Stimulated activated CD8-positive, alpha-beta memory T cell treated with anti-CD3 and anti-CD28 coated beads, Interleukin-4, amount 100 ng/mL, for 48 hours (primary cell): ENCODE measurements around the gene AXDND1.
"Not testable (repeated sequence)": the region's sequence is repeated elsewhere in the genome, so short reads cannot be mapped to it uniquely, and the experiment has no call there.

Experiments
- DNase-seq: peaks from one replicate; pipeline ENCODE4 v3.0.0-alpha.2; 2020

AXDND1 gene, protein sequence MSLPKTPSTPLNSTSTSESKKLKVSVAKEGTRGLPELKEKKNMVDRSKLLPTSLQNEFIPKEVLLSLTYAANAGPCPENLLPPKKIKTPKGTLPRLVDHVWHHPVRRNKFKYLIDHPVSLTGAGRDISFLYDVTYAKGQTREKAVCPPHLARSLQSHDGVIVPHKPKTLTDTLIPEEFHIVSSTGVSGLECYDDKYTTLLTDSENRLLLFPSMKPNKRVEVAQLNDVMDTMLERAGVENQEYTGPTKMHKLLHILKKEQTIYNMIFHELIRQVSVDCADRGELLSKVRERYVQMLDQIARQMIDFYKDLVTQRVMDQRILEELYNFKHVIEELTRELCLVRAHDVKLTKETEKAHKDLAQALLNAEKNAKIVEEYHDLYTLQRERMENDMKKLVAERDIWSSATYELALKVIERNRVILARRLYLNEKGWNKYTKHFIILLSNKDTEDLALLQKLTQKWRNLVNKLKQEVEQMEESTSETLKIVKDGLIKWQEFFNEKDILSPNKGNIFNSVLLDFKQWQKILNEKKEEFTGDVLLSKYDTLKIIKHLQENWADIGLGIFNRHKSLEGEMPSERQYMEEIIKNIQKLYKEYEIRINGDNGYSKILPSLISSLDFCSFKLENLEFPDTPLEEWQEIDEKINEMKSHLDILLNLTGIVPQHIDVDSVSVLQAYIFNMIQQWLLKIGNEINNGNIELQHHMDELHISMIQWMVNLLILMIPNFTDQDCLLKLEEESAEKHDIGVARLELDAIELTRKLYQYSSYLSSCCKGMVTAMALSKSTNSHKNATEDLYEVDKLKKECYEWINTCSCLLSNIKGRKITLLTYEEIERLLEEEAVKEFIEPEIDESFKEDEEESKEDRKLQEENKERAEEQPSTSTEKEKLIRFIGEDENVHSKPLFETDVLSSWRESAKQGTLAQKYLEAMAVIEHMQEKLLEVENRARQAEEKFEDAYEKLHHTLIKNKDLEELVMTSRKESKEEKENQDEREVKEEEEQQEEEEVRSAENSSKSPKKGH

GRCh38 chr1:179365342-179366092, at the start of gene AXDND1:
Gene AXDND1, plus strand, starts transcription at chr1:179365971. Its CDS starts 539 bp downstream, at chr1:179366510.
- peak; percentile 89 for DNase-seq

- DNase-seq: no peak
Observed at GRCh38 chr1:179318491-179318890, 47.3 kb upstream of the AXDND1 start.

- DNase-seq: no peak
Observed at GRCh38 chr1:179321533-179322216, 44.1 kb upstream of the AXDND1 start.

DNA sequence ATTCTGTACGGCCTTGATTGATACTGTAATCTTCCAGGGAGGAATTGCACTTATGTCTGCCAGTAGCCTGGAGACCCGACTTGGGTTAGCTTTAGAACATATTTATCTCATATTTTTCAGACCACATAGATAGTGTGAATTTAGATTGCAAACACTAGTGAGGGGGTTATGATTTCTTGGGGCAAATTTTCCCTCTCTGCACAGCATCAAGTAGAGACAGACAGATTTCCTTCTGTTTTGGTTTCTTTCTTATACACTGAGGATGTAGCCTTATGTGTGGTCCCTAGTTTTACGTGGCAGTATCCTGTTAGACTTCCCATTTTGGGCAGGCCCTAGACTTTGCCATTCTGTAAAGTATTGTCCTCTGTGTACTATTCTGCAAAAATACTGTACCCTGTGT, 43.2 kb upstream of the AXDND1 start:
- no peak for DNase-seq

GRCh38 chr1:179323436-179323835, 42.3 kb upstream of the AXDND1 start:
- no peak for DNase-seq

DNA sequence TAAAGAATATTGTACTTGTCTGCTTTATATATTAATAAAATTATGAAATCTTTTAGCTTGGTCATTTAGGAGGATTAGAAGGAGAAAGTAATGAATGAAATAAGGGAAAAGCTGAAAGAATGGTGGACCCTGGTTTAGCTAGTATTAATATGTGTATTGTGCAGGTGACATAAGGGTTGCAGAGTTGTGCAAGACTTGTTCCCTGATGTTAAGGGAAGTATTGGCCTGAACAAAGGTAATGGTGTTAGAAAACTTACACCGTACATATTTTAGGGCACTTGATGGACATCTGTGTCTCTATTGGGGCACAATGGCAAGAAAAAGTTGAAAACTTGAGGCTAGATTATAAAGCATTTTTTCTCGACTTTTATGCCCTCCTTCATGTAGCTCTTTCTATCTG, 39.9 kb upstream of the AXDND1 start:
- DNase-seq: no peak

DNA sequence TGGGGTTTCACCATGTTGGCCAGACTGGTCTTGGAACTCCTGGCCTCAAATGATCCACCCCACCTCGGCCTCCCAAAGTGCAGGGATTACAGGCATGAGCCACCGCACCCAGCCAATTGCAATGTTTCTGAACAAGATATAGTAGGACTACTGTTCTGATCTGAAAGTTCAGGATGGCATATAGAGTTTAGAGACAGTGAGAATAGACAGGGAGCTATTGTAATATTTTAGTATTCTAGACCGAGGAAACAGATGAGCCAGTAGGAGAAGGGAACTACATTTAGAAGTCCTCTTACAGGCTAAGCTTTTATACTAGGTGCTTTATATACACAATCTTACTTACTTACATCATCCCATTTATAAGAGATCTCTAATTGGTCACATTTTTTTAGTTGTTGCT, 39.0 kb upstream of the AXDND1 start:
- DNase-seq: no peak

- no peak for DNase-seq
Observed at GRCh38 chr1:179327196-179327595, 38.6 kb upstream of the AXDND1 start.

GRCh38 chr1:179327679-179328078, 38.1 kb upstream of the AXDND1 start:
- no peak for DNase-seq

- no peak for DNase-seq
Observed at GRCh38 chr1:179329862-179330261, 35.9 kb upstream of the AXDND1 start.

DNA sequence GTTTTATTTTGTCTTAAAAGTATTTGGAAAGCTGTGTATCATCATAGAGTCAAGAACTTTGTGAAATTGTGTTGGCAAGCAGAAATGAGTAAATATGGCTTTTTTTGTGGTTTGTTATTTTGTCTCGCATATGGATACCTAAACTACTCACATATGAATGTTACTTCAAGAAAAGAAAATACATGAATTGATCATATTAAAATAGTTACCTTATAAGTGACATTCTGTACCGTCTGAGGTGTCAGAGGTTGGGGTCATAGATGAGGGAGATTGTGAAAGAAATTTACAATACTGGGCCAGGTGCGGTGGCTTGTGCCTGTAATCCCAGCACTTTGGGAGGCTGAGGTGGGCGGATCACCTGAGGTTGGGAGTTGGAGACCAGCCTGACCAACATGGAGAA, 31.3 kb upstream of the AXDND1 start:
- DNase-seq: no peak

DNA sequence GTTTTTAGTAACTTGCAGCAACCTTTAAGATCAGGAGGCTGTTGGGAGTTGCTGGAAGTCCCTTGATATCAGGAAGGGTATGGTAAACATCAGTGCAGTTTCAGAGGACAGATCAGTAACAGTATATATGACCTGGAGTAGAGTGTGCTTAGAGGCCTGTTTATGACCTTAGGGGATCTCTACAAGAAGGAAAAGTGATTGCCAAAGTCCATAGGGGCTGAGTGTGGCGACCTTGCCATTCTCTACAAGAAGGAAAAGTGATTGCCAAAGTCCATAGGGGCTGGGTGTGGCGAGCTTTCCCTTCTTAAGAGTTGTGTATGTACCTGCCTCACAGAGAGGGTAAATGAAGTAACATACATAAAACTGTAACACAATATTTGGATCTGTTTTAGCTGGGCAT, 28.5 kb upstream of the AXDND1 start:
- no peak for DNase-seq

DNA sequence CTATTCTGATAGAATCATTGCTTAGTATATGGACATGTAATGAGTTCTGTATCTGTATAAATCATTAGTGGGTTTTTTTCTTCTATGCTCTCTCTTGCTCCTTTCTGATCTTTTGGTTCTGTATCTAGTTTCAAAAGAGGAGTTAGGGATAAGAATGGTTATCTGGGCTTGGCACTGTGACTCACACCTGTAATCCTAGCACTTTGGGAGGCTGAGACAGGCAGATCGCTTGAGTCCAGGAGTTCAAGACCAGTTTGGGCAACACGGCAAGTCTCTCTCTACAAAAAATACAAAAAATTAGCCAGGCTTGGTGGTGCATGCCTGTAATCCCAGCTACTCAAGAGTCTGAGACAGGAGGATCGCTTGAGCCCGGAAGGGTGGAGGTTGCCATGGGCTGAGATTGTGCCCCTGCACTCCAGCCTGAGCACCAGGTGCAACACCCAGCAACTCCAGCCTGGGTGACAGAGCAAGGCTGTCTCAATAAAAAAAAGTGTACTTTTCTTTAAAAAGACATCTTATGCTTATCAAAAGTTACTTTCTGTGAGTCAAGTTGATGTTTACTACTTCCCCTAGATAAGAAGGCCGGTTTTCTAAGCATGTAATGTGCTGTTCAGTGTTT, 27.7 kb upstream of the AXDND1 start:
- no peak for DNase-seq

DNA sequence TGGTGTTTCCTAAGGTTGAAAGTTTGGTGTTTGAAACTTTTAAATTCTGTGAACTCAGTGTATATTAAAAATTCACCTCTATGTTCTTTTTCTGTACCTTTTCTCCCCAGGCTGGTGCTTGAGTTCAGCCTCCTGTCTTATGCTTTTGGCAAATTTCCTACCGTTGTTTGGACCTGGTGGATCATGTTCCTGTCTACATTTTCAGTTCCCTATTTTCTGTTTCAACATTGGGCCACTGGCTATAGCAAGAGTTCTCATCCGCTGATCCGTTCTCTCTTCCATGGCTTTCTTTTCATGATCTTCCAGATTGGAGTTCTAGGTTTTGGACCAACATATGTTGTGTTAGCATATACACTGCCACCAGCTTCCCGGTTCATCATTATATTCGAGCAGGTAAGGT, 24.9 kb upstream of the AXDND1 start:
- DNase-seq: no peak

DNA sequence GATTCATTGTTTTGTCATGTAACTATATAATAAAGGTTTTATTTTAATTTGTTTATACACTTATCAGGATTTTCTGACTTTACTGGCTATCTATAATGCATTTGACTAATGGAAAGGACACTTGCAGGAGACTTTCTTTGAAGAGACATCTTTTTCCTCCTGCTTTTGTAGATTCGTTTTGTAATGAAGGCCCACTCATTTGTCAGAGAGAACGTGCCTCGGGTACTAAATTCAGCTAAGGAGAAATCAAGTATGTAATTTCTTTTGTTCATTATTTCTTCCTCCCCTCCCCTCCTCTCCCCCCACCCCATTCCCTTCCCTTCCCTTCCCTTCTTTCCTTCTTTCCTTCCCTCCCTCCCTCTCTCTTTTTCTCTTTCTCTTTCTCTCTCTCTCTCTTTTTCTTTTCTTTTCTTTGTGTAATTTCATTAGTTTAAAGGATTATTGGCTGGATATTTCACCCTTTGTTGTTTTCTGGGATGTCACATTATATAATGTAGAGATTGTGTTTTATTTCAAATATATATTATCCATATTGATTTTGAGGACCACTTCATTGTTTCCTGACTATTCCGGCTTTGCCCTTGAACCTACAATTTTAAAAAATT, 23.7 kb upstream of the AXDND1 start:
- no peak for DNase-seq

DNA sequence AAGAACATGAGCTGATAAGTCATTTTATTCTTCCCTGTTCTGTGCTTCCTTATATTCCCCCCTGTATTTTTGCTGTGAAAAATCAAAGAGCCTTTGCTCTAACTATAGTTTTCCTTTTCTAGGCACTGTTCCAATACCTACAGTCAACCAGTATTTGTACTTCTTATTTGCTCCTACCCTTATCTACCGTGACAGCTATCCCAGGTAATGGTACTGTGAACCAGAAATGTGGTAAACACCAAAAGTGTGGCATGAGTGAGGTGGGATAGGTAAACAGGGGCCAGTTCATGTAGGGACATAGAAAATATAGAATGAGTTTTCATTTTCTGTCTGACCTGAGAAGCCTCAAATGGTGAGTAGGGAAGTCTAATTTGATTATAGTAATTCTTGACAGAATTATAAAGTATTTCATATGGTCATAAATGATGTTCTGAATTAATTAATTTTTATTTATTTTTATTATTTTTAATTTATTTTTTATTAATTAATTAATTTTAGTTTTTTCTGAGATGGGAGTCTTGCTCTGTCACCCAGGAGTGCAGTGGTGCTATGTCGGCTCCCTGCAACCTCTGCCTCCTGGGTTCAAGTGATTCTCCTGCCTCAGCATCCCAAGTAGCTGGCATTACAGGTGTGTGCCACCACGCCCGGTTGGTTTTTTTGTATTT, 22.9 kb upstream of the AXDND1 start:
- no peak for DNase-seq

DNA sequence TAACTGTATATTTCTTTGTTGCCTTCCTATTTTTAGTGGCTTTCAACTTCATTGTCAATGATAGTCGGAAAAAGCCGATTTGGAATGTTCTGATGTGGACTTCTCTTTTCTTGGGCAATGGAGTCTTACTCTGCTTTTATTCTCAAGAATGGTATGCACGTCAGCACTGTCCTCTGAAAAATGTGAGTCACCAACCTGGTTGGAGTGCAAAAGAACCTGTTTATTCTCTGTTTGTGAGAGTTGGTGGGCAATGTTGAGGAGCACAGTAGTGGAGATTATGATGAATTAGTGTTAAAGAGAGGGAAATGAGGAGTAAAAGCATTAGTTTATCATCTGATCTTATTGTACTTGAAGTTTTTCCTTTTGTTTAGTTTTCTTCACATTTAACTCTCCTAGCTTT, 14.5 kb upstream of the AXDND1 start:
- no peak for DNase-seq

GRCh38 chr1:179352236-179352635, 13.5 kb upstream of the AXDND1 start:
- no peak for DNase-seq

DNA sequence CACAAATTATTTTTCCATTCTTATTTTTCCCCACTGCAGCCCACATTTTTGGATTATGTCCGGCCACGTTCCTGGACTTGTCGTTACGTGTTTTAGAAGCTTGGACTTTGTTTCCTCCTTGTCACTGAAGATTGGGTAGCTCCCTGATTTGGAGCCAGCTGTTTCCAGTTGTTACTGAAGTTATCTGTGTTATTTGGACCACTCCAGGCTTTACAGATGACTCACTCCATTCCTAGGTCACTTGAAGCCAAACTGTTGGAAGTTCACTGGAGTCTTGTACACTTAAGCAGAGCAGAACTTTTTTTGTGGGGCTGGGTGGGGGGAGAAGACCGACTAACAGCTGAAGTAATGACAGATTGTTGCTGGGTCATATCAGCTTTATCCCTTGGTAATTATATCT, 12.2 kb upstream of the AXDND1 start:
- no peak for DNase-seq

DNA sequence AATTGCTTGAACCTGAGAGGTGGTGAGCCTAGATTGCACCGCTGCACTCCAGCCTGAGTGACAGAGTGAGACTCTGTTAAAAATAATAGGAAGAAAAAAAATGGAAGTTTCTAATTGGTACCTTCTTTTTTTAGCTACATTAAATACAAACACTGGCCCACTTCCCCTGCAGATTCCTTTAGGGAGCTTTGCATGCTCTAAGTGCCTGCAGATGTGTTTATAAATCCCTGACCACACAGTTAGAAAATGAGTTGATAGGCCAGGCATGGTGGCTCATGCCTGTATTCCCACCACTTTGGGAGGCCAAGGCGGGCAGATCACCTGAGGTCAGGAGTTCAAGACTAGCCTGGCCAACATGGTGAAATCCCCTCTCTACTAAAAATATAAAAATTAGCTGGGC, 4.1 kb upstream of the AXDND1 start:
- DNase-seq: not testable (repeated sequence)
